Mesenchymal stem cell (in vitro differentiated cells and primary cell): ENCODE results near the gene SCO2.

Experiments used
- DNase-seq: peaks from one replicate; pipeline ENCODE4 v3.0.0-alpha.2; 2013
- H2AFZ ChIP-seq: one replicate; pipeline ENCODE4 v1.6.1; 2013; ENCODE audit warnings: low read depth, mild to moderate bottlenecking, control low read depth, inconsistent platforms, low read length, moderate library complexity
- H2AK5ac ChIP-seq: 2 replicates; pipeline ENCODE4 v1.6.1; 2013; ENCODE audit warnings: low read length, moderate library complexity, mild to moderate bottlenecking, inconsistent platforms; ENCODE audit not compliant: severe bottlenecking
- H2BK120ac ChIP-seq: one replicate; pipeline ENCODE4 v1.6.1; 2013; ENCODE audit warnings: low read depth, mild to moderate bottlenecking, inconsistent platforms, low read length, moderate library complexity
- H2BK12ac ChIP-seq, 2 experiments: one replicate each; pipeline ENCODE4 v1.6.1; 2013; ENCODE audit warnings: inconsistent platforms in 2 of 2, low read length in 2 of 2, mild to moderate bottlenecking in 2 of 2, moderate library complexity in 2 of 2, control low read depth in 1 of 2
- H2BK15ac ChIP-seq: one replicate; pipeline ENCODE4 v1.6.1; 2013; ENCODE audit warnings: mild to moderate bottlenecking, low read depth, inconsistent platforms; ENCODE audit not compliant: poor library complexity, severe bottlenecking
- H2BK5ac ChIP-seq: 2 replicates; pipeline ENCODE4 v1.6.1; 2013; ENCODE audit warnings: low read depth, mild to moderate bottlenecking, low read length, control low read depth, inconsistent platforms; ENCODE audit not compliant: poor library complexity, severe bottlenecking
- H3K14ac ChIP-seq, 2 experiments: one replicate each; pipeline ENCODE4 v1.6.1; 2013; ENCODE audit warnings: inconsistent platforms in 2 of 2, low read length in 2 of 2, control low read depth in 1 of 2, mild to moderate bottlenecking in 1 of 2, moderate library complexity in 1 of 2
- H3K18ac ChIP-seq, 2 experiments: one replicate each; pipeline ENCODE4 v1.6.1; 2013; ENCODE audit warnings: inconsistent platforms in 2 of 2, low read length in 2 of 2, control low read depth in 1 of 2, low read depth in 1 of 2, mild to moderate bottlenecking in 1 of 2
- H3K23ac ChIP-seq, 2 experiments: one replicate each; pipeline ENCODE4 v1.6.1; 2013; ENCODE audit warnings: inconsistent platforms in 2 of 2, low read length in 2 of 2, mild to moderate bottlenecking in 2 of 2, moderate library complexity in 2 of 2, control low read depth in 1 of 2
- H3K27ac ChIP-seq: 2 replicates; pipeline ENCODE4 v1.5.1; 2013; ENCODE audit warnings: mild to moderate bottlenecking, moderate library complexity, low read length, control low read depth, inconsistent platforms; ENCODE audit not compliant: poor library complexity, severe bottlenecking
- H3K27me3 ChIP-seq, 2 experiments: 2 replicates each; pipeline versions ENCODE4 v1.6.1 to v1.7.0; 2013; ENCODE audit warnings: low read length in 2 of 2, mild to moderate bottlenecking in 2 of 2, moderate library complexity in 2 of 2, control low read depth in 1 of 2, inconsistent platforms in 1 of 2; ENCODE audit not compliant: control insufficient read depth in 1 of 2, insufficient read depth in 1 of 2
- H3K36me3 ChIP-seq, 2 experiments: 2 replicates each; pipeline versions ENCODE4 v1.6.1 to v1.7.0; 2013; ENCODE audit warnings: low read length in 2 of 2, control low read depth in 1 of 2, inconsistent platforms in 1 of 2, low read depth in 1 of 2, mild to moderate bottlenecking in 1 of 2; ENCODE audit not compliant: insufficient read depth in 2 of 2, control insufficient read depth in 1 of 2
- H3K4ac ChIP-seq, 2 experiments: one replicate each; pipeline ENCODE4 v1.6.1; 2013; ENCODE audit warnings: inconsistent platforms in 2 of 2, low read length in 2 of 2, mild to moderate bottlenecking in 2 of 2, moderate library complexity in 2 of 2, control low read depth in 1 of 2, low read depth in 1 of 2
- H3K4me1 ChIP-seq: 2 replicates; pipeline ENCODE4 v1.6.1; 2013; ENCODE audit warnings: low read depth, low read length, control low read depth; ENCODE audit not compliant: control insufficient read depth, insufficient read depth
- H3K4me2 ChIP-seq: 2 replicates; pipeline ENCODE4 v1.6.1; 2013; ENCODE audit warnings: low read length, mild to moderate bottlenecking, inconsistent platforms; ENCODE audit not compliant: poor library complexity, severe bottlenecking
- H3K4me3 ChIP-seq, 2 experiments: 2 replicates each; pipeline versions ENCODE4 v1.5.1 to v1.7.0; 2013; ENCODE audit warnings: low read length in 2 of 2, mild to moderate bottlenecking in 2 of 2, control low read depth in 1 of 2, low read depth in 1 of 2; ENCODE audit not compliant: insufficient read depth in 1 of 2
- H3K79me1 ChIP-seq: replicated peaks from 2 replicates; pipeline ENCODE4 v1.6.1; 2013; ENCODE audit warnings: mild to moderate bottlenecking, control low read depth, low read length, inconsistent platforms; ENCODE audit not compliant: poor library complexity, severe bottlenecking
- H3K9ac ChIP-seq: 2 replicates; pipeline ENCODE4 v1.7.0; 2013; ENCODE audit warnings: mild to moderate bottlenecking, low read length, moderate library complexity
- H3K9me3 ChIP-seq: 2 replicates; pipeline ENCODE4 v1.7.0; 2013; ENCODE audit warnings: mild to moderate bottlenecking, low read length; ENCODE audit not compliant: control insufficient read depth
- H4K8ac ChIP-seq: one replicate; pipeline ENCODE4 v1.6.1; 2013; ENCODE audit warnings: inconsistent platforms, mild to moderate bottlenecking, low read length, moderate library complexity
- H4K91ac ChIP-seq: one replicate; pipeline ENCODE4 v1.6.1; 2013; ENCODE audit warnings: mild to moderate bottlenecking, low read length, inconsistent platforms
- WGBS: methylation state at CpG from one replicate; pipeline ENCODE4 v1.1.7; 2013; ENCODE audit warnings: mixed read lengths; 5-methylcytosine and 5-hydroxymethylcytosine counted together

Gene SCO2

DNA sequence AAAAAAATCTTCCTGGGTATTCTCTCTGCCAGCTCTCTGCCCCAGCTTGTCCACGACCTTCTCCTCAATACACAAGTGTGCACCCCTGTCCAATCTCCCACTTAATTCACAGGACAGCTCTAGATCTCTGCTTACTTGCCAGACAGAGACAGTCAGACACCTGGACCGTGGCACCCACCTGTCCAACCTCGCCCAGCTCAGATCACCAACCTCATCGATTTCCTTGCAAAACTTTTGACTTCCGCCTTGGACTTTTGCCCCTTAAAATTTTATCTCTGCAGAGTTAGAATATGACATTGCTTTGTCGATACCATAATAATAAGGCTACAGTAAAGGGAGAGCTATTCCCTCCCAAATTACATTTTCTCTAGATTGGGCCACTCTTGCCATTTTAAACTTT is 28.3 kb downstream of the SCO2 start:
- Histone ChIP-seq H2BK5ac (no peak overlapping the region), H3K4me2 (no peak overlapping the region), H2AK5ac (no peak overlapping the region), H3K27me3 (peaks cover 0 to 3% of the 10 kb centered on the region in 2 experiments), H2BK12ac (no peak overlapping the region), H3K23ac (no peak overlapping the region), H3K79me1 (no peaks in the 10 kb centered on the region), H3K4me3 (no peak overlapping the region), H3K4ac (no peak overlapping the region), H3K4me1 (peaks cover 3% of the 10 kb centered on the region), H2BK120ac (no peak overlapping the region), H3K18ac (no peak overlapping the region), H4K91ac (no peak overlapping the region), H3K9ac (no peak overlapping the region), H3K36me3 (peaks cover 3 to 11% of the 10 kb centered on the region in 2 experiments), H3K27ac (no peak overlapping the region), H4K8ac (no peak overlapping the region), H2BK15ac (no peak overlapping the region), H3K9me3 (no peaks in the 10 kb centered on the region), H2AFZ (no peak overlapping the region), H3K14ac (no peak overlapping the region)
- 86% methylated on average over 6 of the region's 6 CpGs for WGBS
- no peak for DNase-seq

DNA sequence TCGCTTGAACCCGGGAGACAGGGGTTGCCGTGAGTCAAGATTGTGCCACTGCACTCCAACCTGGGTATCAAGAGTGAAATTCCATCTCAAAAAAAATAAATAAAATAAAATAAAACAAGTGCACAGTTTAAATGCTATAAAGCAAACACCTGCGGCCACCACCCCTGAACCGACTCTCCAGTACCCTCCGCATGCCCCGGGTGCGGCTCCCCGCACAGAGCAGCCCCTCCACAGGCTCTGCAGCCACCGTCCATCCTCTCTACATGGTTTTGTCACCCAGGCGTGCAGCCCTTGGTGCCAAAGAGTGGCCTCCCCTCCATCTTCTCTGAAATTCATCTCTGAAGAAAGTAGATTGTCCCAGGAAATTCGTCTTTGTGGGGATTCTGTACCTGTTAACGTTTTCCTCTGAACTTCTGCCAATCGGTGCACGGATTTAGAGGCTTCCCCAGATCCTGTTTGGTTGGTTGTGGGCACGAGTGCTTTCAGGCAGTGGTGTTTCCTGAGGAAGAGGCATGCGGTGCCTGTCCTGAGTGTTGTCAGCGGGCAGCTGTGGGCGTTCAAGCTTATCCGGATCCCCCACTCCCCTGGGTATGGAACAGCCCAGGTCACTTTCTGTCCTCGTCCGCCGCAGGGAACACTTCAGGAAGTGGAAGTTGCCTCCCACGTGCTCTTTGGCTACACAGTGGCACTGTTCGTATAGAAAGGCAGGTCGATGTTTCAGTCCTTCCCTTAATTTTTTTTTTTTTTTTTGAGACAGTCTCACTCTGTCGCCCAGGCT is 34.7 kb downstream of the SCO2 start:
- Histone ChIP-seq H2AK5ac (no peak overlapping the region), H4K91ac (no peak overlapping the region), H3K14ac (no peak overlapping the region), H2BK120ac (no peak overlapping the region), H3K23ac (no peak overlapping the region), H3K79me1 (no peaks in the 10 kb centered on the region), H3K4ac (no peak overlapping the region), H3K9ac (no peak overlapping the region), H3K9me3 (no peaks in the 10 kb centered on the region), H3K27ac (no peak overlapping the region), H3K36me3 (peaks cover 0 to 4% of the 10 kb centered on the region in 2 experiments), H3K18ac (no peak overlapping the region), H2BK5ac (no peak overlapping the region), H3K4me3 (no peak overlapping the region), H2BK15ac (no peak overlapping the region), H4K8ac (no peak overlapping the region), H3K4me1 (peaks cover 18% of the 10 kb centered on the region), H2BK12ac (no peak overlapping the region), H3K4me2 (no peak overlapping the region), H2AFZ (no peak overlapping the region), H3K27me3 (peaks cover 0 to 34% of the 10 kb centered on the region in 2 experiments)
- WGBS = 85% methylated on average over 27 of the region's 27 CpGs
- DNase-seq = no peak

DNA sequence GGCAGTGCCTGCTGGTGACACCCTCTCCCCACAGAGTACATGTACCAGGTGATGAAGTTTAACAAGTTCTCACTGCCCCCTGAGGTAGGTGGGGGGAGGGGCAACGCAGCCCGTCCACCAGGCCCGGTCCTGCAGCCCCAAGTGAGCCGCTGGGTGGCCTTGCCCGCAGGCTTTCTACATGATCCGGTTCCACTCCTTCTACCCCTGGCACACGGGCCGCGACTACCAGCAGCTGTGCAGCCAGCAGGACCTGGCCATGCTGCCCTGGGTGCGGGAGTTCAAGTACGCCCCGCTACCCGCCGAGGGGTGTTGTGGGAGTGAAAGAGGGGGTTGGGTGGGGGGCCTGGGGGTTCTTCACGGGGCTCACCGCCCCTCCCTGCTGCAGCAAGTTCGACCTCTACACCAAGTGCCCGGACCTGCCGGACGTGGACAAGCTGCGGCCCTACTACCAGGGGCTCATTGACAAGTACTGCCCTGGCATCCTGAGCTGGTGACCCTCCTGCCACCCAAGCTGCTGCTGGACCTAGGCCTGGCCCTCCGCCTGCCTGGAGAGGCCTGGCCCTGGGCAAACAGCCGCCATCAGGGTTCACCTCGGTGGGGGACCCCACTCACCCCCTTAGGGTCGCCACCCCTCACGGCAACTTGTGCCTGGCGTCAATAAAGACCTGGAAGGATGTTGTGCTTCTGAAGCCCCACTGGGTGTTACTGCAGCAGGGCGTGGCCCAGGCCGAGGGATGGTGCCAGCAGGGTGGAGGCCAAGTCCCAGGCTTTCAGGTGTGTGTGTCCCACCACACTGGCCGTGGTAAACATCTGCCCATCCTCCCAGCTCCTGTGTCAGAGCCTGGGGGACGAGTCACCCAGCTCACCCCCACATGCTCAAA is 35.8 kb downstream of the SCO2 start:
- DNase-seq = no peak
- Histone ChIP-seq H3K79me1 (no peaks in the 10 kb centered on the region), H2AK5ac (no peak overlapping the region), H4K91ac (no peak overlapping the region), H2BK120ac (no peak overlapping the region), H3K23ac (no peak overlapping the region), H3K4ac (no peak overlapping the region), H2BK12ac (no peak overlapping the region), H2BK15ac (no peak overlapping the region), H3K4me1 (peaks cover 22% of the 10 kb centered on the region), H4K8ac (no peak overlapping the region), H3K27ac (no peak overlapping the region), H3K4me3 (peak overlapping the region in 1 of 2 experiments; percentile 7), H3K27me3 (peaks cover 0 to 39% of the 10 kb centered on the region in 2 experiments), H3K9me3 (no peaks in the 10 kb centered on the region), H3K4me2 (no peak overlapping the region), H3K18ac (no peak overlapping the region), H3K9ac (no peak overlapping the region), H3K36me3 (peaks cover 0 to 4% of the 10 kb centered on the region in 2 experiments), H2BK5ac (no peak overlapping the region), H3K14ac (no peak overlapping the region), H2AFZ (no peak overlapping the region)
- WGBS = 90% methylated on average over 31 of the region's 31 CpGs

- Histone ChIP-seq H3K27me3 (peaks cover 0 to 46% of the 10 kb centered on the region in 2 experiments), H2BK120ac (no peak overlapping the region), H3K9ac (no peak overlapping the region), H3K9me3 (no peaks in the 10 kb centered on the region), H3K4me1 (peaks cover 28% of the 10 kb centered on the region), H4K8ac (no peak overlapping the region), H3K4ac (no peak overlapping the region), H3K4me3 (no peak overlapping the region), H3K4me2 (no peak overlapping the region), H2BK5ac (no peak overlapping the region), H2AFZ (no peak overlapping the region), H3K23ac (no peak overlapping the region), H3K36me3 (peaks cover 0 to 4% of the 10 kb centered on the region in 2 experiments), H3K18ac (no peak overlapping the region), H3K27ac (no peak overlapping the region), H3K79me1 (no peaks in the 10 kb centered on the region), H2AK5ac (no peak overlapping the region), H2BK15ac (no peak overlapping the region), H2BK12ac (no peak overlapping the region), H3K14ac (no peak overlapping the region), H4K91ac (no peak overlapping the region)
- 81% methylated on average over 18 of the region's 19 CpGs for WGBS
- no peak for DNase-seq
Observed at GRCh38 chr22:50488886-50489285, 36.5 kb downstream of the SCO2 start.
